SK-N-SH treated with all-trans-retinoic acid at 6 μM for 48 hours (cell line): ENCODE results near the gene ALLC.

Experiments
- ATAC-seq: fragments of 200-7000 bp; cut with Tn5 transposase; 3 replicates; pipeline ENCODE4 v1.9.1; 2020; ENCODE audit warnings: mild to moderate bottlenecking, moderate library complexity
- ARNTL ChIP-seq: fragments of 450-650 bp; formaldehyde crosslinking; IDR thresholded peaks from 2 replicates; pipeline ENCODE4 v1.5.0; 2020; ENCODE audit warnings: low read depth, mild to moderate bottlenecking, moderate library complexity, borderline replicate concordance
- BACH2 ChIP-seq: fragments of 250-450 bp; sonication (Bioruptor Pico); IDR thresholded peaks from 2 replicates; pipeline ENCODE4 v1.9.0; 2021; ENCODE audit warnings: mild to moderate bottlenecking, borderline replicate concordance
- CREB5 ChIP-seq: fragments of 250-450 bp; sonication (Bioruptor Pico); IDR thresholded peaks from 2 replicates; pipeline ENCODE4 v1.5.1; 2020; ENCODE audit warnings: low read depth, mild to moderate bottlenecking, moderate library complexity
- CSDC2 ChIP-seq: fragments of 250-450 bp; sonication (Bioruptor Pico); IDR thresholded peaks from 2 replicates; pipeline ENCODE4 v1.5.0; 2020; ENCODE audit warnings: mild to moderate bottlenecking, moderate library complexity
- CSRNP3 ChIP-seq: fragments of 250-450 bp; sonication (Bioruptor Pico); IDR thresholded peaks from 2 replicates; pipeline ENCODE4 v1.5.1; 2021; ENCODE audit warnings: mild to moderate bottlenecking, moderate library complexity
- ESRRG ChIP-seq: fragments of 250-450 bp; sonication (Bioruptor Pico); IDR thresholded peaks from 2 replicates; pipeline ENCODE4 v1.6.1; 2021; ENCODE audit warnings: mild to moderate bottlenecking
- ISL1 ChIP-seq: fragments of 250-450 bp; sonication (Bioruptor Pico); IDR thresholded peaks from 2 replicates; pipeline ENCODE4 v2.1.2; 2022; ENCODE audit warnings: mild to moderate bottlenecking, moderate library complexity
- OSR1 ChIP-seq: fragments of 250-450 bp; sonication (Bioruptor Pico); IDR thresholded peaks from 2 replicates; pipeline ENCODE4 v1.8.0; 2022; ENCODE audit warnings: moderate library complexity, mild to moderate bottlenecking, inconsistent platforms
- PATZ1 ChIP-seq: fragments of 250-450 bp; sonication (Bioruptor Pico); IDR thresholded peaks from 2 replicates; pipeline ENCODE4 v1.8.0; 2020; ENCODE audit warnings: mild to moderate bottlenecking, moderate library complexity, borderline replicate concordance
- POU6F1 ChIP-seq: fragments of 250-450 bp; sonication (Bioruptor Pico); IDR thresholded peaks from 2 replicates; pipeline ENCODE4 v1.8.0; 2021; ENCODE audit warnings: low read depth, mild to moderate bottlenecking, moderate library complexity, borderline replicate concordance
- SNAI2 ChIP-seq: fragments of 250-450 bp; sonication (Bioruptor Pico); IDR thresholded peaks from 2 replicates; pipeline ENCODE4 v1.5.0; 2020; ENCODE audit warnings: mild to moderate bottlenecking, moderate library complexity
- TCF4 ChIP-seq: fragments of 250-450 bp; sonication (Bioruptor Pico); IDR thresholded peaks from 2 replicates; pipeline ENCODE4 v1.8.0; 2021; ENCODE audit warnings: mild to moderate bottlenecking, moderate library complexity, borderline replicate concordance
- TOX ChIP-seq: fragments of 250-450 bp; sonication (Bioruptor Pico); IDR thresholded peaks from 2 replicates; pipeline ENCODE4 v1.8.0; 2021; ENCODE audit warnings: mild to moderate bottlenecking, moderate library complexity, borderline replicate concordance
- ZC3H10 ChIP-seq: fragments of 250-450 bp; sonication (Bioruptor Pico); IDR thresholded peaks from 2 replicates; pipeline ENCODE4 v1.5.1; 2021; ENCODE audit warnings: mild to moderate bottlenecking, moderate library complexity
- ZFP3 ChIP-seq: fragments of 250-450 bp; sonication (Bioruptor Pico); IDR thresholded peaks from 2 replicates; pipeline ENCODE4 v1.5.0; 2020; ENCODE audit warnings: mild to moderate bottlenecking, moderate library complexity
- ZFP30 ChIP-seq: fragments of 450-650 bp; formaldehyde crosslinking; IDR thresholded peaks from 2 replicates; pipeline ENCODE4 v1.5.0; 2022; ENCODE audit warnings: mild to moderate bottlenecking, moderate library complexity
- ZNF565 ChIP-seq: fragments of 450-650 bp; formaldehyde crosslinking; conservative IDR thresholded peaks from 2 replicates; pipeline ENCODE4 v1.5.0; 2020; ENCODE audit warnings: low read depth, mild to moderate bottlenecking, moderate library complexity
- ZNF70 ChIP-seq: fragments of 450-650 bp; formaldehyde crosslinking; IDR thresholded peaks from 2 replicates; pipeline ENCODE4 v1.5.0; 2020; ENCODE audit warnings: mild to moderate bottlenecking, moderate library complexity
- ZNF8 ChIP-seq: fragments of 450-650 bp; formaldehyde crosslinking; IDR thresholded peaks from 2 replicates; pipeline ENCODE4 v1.5.0; 2020; ENCODE audit warnings: mild to moderate bottlenecking, moderate library complexity
- TF ChIP-seq, protein P1 (sequence below): fragments of 250-450 bp; sonication (Bioruptor Pico); IDR thresholded peaks from 2 replicates; pipeline ENCODE4 v1.5.0; 2020; ENCODE audit warnings: mild to moderate bottlenecking, moderate library complexity

Gene ALLC

DNA sequence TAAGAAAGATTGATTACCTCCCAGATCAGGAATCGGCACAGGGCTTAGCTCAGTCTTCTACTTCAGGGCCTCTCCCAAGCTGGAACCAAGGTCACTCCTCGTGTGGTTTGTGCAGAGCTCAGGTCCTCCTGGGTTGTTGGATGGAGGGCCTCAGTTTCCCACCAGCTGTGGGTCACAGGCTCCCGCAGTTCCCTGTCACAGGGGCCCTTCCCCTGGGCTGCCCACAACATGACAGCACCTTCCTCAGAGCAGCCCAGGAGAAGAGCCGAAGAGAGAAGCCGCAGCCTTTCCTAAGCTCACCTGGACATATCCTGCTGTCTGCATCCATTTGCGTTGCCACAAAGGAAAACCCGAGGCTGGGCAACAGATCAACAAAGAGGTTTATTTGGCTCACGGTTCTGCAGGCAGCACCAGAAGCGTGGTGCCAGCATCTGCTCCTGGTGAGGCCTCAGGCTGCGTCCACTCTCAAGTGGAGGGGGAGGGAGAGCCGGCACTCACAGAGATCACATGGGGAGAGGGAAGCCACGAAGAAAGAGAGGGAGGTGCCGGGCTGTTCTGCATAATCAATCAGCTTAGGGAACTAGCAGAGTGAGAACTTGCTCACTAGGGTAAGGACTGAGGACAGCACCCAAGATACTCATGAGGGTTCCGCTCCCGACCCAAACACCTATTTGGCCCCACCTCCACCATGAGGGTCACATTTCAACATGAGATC lies 13.0 kb upstream of the ALLC start (continued):
- TF ChIP-seq CSRNP3 (CRISPR knock-in tag): no peak

GRCh38 chr2:3645745-3646389 lies 12.1 kb upstream of the ALLC start:
- no peak for ATAC-seq
- no peak for TF ChIP-seq TOX
- no peak for TF ChIP-seq ZNF70
- TF ChIP-seq TCF4: no peak
- TF ChIP-seq ZNF565 (CRISPR knock-in tag): no peak
- no peak for TF ChIP-seq CREB5
- no peak for TF ChIP-seq OSR1
- TF ChIP-seq ARNTL (CRISPR knock-in tag): no peak
- TF ChIP-seq ESRRG (CRISPR knock-in tag): no peak
- TF ChIP-seq PATZ1 (CRISPR knock-in tag): no peak
- TF ChIP-seq ISL1: no peak
- TF ChIP-seq SNAI2 (CRISPR knock-in tag): no peak
- no peak for TF ChIP-seq ZC3H10 (CRISPR knock-in tag)
- TF ChIP-seq CSDC2 (CRISPR knock-in tag): no peak
- TF ChIP-seq POU6F1 (CRISPR knock-in tag): no peak

DNA sequence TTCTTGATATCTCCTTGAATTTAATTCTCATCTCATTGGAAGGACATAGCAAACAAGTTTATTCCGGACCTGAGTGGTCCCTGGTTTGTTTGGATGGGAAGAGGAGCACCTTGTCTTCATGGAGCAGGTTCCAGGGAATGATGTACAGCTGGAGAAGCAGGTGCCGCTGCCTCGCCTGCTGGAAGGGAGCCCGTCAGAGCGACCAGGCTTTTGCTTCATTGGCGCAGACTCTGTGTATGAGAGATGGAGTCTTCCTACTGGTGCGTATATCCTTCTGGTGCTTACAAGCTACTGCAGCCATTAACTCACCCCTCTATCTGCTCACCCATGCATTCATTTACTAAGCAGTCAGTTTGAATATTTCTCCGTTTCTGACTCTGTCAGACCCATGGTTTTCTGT lies 11.6 kb upstream of the ALLC start:
- TF ChIP-seq ZFP30 (CRISPR knock-in tag): no peak
- no peak for TF ChIP-seq TCF4
- TF ChIP-seq ISL1: no peak
- no peak for TF ChIP-seq OSR1
- TF ChIP-seq, protein P1, sequence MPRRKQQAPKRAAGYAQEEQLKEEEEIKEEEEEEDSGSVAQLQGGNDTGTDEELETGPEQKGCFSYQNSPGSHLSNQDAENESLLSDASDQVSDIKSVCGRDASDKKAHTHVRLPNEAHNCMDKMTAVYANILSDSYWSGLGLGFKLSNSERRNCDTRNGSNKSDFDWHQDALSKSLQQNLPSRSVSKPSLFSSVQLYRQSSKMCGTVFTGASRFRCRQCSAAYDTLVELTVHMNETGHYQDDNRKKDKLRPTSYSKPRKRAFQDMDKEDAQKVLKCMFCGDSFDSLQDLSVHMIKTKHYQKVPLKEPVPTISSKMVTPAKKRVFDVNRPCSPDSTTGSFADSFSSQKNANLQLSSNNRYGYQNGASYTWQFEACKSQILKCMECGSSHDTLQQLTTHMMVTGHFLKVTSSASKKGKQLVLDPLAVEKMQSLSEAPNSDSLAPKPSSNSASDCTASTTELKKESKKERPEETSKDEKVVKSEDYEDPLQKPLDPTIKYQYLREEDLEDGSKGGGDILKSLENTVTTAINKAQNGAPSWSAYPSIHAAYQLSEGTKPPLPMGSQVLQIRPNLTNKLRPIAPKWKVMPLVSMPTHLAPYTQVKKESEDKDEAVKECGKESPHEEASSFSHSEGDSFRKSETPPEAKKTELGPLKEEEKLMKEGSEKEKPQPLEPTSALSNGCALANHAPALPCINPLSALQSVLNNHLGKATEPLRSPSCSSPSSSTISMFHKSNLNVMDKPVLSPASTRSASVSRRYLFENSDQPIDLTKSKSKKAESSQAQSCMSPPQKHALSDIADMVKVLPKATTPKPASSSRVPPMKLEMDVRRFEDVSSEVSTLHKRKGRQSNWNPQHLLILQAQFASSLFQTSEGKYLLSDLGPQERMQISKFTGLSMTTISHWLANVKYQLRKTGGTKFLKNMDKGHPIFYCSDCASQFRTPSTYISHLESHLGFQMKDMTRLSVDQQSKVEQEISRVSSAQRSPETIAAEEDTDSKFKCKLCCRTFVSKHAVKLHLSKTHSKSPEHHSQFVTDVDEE (CRISPR knock-in tag): no peak
- no peak for TF ChIP-seq PATZ1 (CRISPR knock-in tag)
- TF ChIP-seq ZNF8 (CRISPR knock-in tag): no peak
- no peak for TF ChIP-seq ZFP3 (CRISPR knock-in tag)
- no peak for TF ChIP-seq SNAI2 (CRISPR knock-in tag)
- no peak for TF ChIP-seq BACH2 (CRISPR knock-in tag)
- no peak for TF ChIP-seq ZNF565 (CRISPR knock-in tag)
- TF ChIP-seq, all 23 proteins: peak for 0
- ATAC-seq: no peak
